COLO668 (cell line): ENCODE data around the gene FOXJ2.
"Not testable (repeated sequence)": the region's sequence is repeated elsewhere in the genome, so short reads cannot be mapped to it uniquely, and the experiment has no call there.

Source experiments
- DNase-seq: peaks from one replicate; lab custom pipeline; 2025; ENCODE audit not compliant: unreplicated experiment; lab: John Stamatoyannopoulos, UW

Gene FOXJ2

DNA sequence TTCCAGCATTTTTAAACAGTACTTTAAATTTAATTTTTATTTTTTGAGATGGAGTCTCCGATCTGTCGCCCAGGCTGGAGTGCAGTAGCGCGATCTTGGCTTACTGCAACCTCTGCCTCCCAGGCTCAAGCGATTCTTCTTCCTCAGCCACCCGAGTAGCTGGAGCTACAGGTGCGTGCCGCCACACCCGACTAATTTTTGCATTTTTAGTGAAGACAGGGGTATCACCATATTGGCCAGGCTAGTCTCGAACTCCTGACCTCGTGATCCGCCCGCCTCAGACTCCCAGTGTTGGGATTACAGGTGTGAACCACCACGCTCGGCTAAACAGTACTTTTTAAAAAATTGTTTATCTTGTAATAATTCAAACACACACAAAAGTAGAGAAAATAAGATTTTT is 4.2 kb upstream of the FOXJ2 start:
- DNase-seq: no peak

DNA sequence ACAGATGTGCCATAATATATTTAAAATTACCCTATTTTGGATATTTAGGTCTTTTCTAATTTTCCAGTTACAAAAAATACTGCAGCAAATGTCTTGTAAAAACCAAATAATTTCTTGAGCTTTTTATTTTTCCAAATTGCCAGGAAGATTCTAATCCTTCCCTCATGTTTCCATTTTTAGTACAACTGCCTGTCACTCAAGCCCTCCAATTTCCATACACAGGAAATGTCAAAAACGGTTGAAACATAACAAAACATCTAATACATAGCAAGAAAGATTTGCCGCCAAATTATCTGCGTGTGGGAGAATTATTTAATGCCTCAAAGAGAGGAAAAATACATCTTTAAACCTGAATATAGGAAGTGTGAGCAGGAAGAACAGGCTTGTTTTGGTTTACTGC is 2.3 kb upstream of the FOXJ2 start:
- DNase-seq: no peak

DNA sequence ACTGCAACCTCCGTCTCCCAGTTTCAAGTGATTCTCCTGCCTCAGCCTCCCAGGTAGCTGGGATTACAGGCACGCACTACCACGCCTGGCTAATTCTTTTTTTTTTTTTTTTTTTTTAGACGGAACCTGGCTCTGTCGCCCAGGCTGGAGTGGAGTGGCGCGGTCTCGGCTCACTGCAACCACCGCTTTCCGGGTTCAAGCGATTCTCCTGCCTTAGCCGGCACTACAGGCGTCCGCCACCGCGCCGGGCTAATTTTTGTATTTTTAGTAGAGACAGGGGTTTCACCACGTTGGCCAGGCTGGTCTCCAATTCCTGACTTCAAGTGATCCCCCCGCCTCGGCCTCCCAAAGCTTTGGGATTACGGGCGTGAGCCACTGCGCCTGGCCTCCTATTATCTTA is 1.5 kb upstream of the FOXJ2 start:
- not testable (repeated sequence) for DNase-seq

DNA sequence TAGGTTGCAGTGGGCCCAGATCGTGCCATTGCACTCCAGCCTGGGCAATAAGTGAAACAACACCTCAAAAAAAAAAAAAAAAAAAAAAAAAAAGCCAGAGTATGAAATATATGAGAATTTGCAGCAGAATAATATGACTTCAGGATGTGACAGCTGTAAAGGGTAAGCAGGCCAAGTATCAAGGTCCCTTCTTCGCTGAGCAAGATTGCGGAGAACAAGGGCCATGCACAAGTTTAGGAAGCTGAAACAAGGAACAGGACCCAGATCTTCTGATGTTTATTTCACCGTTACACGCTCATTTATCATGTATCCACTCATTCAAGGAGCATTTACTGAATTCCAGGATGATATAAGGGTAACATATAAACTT is 659 bp upstream of the FOXJ2 start:
- no peak for DNase-seq

DNA sequence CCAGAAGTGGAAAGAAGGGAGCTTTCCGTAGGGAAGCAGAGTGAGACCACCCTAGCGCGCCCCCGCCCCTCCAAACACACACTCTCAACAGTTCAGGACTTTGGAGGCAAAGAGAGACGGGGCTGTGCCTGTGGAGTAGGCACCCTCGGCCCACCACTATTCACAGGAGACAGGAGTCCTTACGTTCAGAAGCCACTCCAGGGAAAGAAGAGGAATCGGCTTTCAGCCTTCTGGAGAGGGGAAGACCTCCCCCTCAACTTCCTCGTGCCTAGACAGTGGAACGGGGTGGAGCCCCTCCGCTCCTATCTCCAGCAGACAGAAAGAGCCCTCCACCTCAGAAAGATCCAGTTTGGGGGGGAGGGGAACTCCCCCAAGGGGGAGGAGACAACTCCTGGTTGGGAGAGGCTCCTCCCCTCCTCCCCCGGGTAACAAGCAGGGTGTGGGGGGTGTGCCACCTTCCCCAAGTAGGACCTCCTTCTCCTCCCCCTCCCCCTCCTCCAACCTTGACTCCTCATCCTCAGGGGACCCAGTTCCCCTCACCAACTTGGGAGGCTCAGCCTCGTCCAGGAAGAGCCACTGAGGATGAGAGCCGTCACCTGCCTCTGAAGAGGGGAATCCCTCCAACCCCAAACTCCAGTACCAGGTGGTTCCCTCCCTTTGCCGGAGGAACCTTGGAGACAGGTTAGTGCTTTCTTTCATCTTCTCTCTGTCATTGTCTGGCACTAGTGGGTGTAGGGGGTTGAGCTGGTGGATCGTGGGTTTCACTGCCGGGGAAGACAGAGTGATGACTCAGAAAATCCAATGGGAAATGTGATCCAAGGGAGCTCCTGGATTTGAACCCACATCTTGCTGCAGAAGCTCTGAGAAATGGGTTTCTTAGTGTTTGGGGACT is 883 bp downstream of the FOXJ2 start:
- DNase-seq: peak; percentile 20

DNA sequence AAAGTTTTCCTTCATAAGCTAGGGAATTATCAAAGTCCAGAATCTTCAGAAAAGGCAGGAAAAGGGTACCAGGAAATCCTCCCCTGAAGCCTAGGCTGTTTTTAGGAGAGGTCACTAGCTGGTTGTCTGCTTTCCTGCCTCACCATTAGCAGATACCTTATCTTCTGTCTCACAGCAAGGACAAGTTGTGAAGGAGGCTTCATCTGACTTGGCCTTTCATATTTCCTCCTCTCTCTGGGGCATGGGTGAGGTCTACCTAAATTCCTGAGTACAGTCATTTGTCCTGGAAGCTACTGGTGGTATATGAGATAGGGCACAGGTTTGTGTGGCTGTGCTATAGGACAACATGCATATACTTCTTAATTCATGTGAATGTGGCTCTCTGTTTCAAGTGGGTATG is 2.3 kb downstream of the FOXJ2 start:
- no peak for DNase-seq

DNA sequence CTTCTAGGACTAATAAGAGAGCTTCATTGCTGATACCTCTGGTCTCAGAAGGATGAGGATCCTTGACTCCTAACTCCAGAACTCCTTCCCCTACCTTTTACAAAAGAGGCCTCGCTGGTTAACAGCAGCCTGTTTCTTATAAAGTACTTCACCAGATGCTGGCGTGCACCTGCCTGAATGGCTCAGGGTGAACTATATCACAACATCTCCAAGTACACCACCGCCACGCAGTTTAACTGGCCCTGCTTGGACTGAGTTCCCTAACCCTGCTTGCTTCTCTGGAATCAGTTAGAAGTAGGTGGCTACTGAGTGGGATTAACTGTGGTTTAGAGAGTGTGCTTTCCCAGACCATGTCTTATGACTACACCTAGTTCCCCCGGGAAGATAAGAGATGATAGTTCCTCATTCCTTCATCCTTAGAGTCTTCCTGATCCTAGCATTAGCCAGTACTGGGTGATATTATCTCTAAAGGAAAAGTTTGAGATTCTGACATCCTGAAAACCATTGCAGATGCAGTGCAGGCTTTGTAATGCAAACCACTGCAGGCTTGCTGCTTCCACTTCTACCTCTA is 3.0 kb downstream of the FOXJ2 start:
- no peak for DNase-seq

DNA sequence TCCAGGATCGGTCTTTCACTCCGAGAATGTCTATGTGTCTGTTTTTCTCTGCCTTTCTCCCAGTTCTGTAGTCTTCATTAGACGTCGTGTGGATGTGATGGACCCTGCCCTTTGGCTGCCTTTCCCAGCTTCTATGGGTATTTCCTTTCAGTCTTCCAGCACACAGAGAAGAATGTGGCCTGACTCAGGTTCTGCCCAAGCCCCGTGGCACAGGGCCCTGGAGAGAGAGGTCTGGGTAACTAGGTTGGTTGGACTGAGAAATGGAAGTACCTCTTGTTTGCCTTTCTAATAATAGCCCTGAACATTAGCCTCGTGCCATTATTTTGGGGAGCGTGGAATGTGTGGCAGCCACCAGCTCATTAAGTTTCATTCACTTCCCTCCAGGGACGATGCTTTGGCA is 3.8 kb downstream of the FOXJ2 start:
- no peak for DNase-seq

DNA sequence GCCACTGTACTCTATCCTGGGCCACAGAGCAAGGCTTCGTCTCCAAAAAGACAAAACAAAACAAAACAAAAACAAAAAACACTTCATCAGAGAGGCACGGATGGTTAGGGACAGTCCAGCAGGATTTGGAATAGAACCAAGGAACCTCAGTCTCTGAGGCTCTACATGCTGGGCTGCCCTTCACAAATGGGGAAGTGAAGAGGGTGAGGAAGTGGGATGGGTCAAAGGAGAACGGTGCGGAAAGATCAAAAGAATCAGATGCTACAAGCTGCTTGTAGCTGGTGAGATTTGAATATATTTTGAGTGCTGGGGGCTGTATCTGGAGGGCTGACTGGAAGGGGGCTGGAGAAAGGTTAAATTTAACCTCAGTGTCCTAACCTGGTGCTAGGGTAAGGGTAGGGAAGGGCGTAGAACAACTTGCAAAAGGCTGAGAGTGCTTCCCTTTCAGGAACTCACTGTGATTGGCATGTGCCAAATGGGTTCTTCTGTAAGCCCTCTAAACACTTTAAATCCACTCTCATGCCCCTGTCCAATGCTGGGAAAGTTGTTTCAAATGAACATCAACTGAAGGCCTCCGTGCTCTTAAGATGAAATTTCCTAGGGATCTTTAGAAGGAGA is 4.6 kb downstream of the FOXJ2 start:
- no peak for DNase-seq

DNA sequence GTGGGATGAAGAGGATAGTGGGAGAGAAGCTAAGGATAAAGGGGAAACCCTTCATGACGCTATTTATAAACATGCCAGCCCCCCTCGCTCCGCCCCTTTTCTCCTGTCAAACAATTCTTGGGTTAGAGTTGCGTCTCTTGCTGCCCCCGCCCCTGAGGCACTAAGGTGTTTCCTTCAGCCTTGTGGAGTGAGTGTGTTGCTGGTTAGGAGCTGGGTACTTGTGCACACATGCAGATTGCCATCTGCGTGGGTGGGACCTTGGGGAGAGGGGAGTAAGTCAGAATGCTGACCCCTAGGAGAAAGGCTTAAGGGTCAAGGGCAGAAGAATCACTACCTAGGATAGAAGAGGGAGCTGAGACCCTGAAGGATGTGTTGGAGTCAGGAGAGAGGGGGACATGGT is 5.4 kb downstream of the FOXJ2 start:
- no peak for DNase-seq

DNA sequence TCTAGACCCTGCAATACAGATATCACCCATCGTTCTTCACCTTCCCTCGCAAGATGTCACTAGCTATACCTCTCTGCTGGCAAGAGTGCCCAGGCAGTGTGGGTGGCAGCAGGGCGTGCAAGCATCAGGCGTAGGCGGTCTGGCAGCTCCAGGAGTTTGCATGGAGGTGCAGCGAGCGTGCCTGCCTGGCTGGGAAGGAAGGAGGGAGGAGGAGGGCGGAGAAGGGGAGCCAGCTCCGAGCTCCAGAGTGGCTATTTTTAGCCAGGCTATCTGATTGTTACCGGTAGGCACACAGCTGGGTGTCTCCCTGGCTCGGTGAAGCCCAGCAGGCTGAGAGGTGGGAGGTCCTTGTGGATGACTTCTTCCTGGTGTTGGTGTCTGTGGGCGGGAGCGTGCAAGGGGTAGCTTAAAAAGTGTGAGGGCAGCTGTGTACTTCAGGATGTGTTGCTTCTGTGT is 6.2 kb downstream of the FOXJ2 start:
- peak; percentile 76 for DNase-seq

DNA sequence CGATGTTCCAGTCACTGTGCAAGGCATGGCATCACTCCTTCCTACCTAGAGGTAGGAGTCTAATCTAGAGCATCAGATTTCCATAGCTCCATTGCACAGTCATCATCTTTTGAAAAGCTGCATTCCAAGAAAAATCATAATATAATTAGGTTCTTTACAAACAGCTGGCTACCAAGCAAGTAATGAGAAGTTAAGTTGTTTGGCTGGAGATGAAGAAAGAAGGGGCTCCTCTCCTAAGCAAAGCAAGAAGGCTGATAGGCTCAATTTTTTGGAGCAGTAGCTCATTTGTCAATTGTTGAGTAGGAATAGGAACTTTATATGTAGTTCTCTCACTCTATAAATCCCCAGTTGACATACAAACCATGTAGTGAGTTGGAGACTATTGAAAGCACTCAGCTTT is 8.3 kb downstream of the FOXJ2 start:
- DNase-seq: no peak

DNA sequence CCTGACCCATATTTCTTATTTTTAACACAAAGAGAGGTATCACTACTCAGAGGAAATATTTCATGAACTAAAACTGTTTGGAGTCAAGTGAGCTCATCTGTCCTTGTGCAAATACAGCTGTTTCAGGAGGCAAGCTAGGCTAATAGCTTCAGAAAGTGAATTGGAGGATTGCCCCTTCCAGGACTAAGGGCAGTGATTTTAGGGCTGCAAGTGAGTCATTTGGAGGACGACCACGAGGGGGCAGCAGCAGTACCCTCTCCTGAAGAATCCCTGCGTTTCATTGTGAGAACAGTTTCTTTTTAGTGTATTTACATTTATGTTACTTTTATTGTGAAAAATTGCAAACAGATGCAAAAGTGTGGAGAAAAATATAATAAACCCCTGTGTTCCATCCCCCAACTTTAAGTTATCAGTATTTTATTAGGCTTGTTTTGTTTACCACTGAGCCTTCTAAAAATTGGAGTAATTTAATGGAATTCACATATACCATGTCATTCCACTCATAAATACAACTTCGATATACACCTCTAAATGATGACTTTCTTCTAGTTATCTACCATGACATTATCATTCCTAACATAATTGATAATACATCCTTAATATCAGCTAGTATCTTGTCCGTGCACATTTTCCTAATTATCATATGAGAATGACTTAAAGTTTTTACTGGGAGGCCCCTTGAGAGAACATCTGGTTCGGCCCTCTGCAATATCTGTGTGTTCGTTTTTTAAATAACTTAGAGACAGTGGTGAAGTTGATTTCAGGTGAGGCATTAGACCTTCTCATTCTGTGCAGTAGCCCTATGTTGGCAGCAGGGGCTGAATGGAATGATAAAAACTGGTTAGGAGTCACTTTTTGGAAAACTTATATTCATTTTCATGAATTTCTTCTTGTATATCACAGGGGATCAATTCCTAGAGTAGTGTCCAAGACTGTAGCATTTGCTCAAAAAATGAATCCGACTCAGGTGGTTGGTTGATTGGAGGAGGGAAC is 13.7 kb downstream of the FOXJ2 start:
- peak; percentile 51 for DNase-seq

DNA sequence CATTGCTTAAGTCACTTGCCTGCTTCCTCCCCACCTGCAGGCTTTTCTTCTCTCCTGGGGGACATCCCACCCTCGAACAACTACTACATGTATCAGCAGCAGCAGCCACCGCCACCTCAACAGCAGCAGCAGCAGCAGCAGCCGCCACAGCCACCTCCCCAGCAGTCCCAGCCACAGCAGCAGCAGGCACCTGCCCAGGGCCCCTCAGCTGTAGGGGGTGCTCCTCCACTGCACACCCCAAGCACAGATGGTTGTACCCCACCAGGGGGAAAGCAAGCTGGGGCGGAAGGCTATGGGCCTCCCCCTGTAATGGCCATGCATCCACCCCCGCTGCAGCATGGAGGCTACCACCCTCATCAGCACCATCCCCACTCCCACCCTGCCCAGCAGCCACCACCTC is 15.3 kb downstream of the FOXJ2 start:
- no peak for DNase-seq

DNA sequence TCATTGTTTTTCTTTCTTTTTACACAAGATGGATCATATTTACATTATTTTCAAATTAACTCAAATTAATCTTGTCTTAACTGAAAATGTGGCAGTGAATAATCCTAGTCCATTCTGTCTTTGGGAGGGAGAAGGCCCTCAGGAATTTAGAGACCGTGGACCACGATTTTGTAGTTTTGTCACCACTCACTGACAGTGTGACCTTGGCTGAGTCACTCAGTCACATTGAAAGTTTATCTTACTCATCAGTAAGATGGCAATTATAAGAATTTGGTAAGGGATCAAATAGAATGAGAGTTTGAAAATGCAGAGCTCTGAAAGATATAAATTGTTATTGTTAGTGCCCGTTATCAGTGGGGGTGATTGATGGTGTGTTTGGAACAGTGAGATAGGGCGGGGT is 16.4 kb downstream of the FOXJ2 start:
- no peak for DNase-seq

DNA sequence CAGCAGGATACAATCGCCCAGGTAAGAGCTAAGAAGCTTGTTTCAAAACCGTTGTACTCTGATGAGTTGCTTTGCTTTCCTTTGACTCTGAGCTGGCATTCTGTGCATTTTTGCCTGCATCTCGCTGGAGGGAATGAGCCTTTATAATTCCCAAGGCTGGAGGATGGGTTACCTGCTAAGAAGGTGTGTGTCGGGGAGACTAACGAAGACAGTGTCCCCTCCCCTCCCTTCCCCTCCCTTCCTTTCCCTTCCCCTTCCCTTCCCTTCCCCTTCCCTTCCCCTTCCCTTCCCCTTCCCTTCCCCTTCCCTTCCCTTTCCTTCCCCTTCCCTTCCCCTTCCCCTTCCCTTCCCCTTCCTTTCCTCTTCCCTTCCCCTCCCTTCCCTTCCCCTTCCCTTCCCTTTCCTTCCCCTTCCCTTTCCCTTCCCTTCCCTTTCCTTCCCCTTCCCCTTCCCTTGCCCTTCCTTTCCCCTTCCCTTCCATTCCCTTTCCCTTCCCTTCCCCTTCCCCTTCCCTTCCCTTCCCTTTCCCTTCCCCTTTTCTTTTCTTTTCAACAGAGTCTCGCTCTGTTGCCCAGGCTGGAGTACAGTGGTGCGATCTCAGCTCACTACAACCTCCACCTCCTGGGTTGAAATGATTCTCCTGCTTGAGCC is 18.2 kb downstream of the FOXJ2 start:
- no peak for DNase-seq

DNA sequence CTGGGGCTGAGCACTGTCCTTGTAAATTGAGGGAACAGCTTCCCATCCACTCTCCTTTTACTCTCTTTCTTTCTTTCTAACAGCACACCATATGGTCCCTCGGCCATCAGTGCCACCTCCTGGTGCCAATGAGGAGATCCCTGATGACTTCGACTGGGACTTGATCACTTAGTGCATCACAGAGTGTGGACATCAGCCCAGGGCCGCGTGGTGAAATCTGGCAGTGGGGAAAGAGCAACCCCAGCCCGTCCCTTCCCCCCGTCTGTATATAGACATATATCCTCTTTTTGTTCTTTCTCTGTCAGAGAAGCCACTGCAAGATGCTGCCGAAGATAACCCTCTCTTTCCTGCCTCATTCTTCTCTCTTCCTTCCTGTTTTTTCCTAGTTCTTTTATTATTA is 20.2 kb downstream of the FOXJ2 start:
- no peak for DNase-seq

DNA sequence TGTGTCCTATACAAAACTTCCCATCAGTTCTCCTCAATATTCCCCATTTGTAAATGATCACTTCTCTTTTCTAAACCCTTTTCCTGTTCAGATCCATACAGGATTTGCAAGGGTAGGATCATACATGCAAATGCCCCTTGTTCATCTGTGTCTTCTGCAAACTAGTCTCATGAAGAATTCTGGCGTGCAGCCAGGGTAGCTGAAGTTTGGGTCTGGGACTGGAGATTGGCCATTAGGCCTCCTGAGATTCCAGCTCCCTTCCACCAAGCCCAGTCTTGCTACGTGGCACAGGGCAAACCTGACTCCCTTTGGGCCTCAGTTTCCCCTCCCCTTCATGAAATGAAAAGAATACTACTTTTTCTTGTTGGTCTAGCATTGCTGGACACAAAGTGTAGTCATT is 22.3 kb downstream of the FOXJ2 start:
- no peak for DNase-seq

DNA sequence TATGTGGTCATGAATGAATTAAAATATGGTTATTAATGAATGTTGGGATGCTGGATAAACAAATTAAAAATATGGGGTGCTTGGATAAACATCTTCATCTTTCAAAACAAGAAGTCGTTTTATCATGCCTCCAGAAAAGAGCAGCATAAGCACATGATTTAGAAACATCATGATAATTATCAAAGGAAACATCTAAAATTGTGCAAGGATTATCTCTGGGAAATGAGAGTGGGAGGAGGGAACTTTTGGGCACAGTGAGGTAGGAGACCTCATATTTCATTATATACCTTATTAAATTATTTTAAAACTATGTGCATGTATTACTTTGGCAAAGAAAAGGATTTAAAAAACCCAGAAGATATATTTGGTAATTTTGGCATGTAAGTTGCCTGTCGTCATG is 24.8 kb downstream of the FOXJ2 start:
- no peak for DNase-seq

DNA sequence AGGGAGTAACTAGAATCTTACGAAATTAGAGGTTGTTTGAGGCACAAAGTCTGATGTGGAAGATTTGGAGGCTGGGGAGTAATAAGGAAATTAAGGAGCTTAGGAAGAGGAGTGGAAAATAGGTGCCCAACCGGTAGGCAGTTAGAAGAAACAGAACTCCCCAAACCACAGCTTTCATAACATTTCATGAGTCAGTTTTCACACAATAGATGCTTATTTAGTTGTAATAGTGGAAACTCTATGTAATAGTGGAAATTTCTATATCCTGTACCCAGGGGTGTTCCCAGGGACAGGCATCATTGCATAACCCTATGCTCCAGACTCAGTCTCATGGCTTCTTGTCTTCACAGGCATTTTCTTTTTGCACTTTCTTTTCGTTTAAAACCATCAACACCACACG is 25.3 kb downstream of the FOXJ2 start:
- DNase-seq: no peak

DNA sequence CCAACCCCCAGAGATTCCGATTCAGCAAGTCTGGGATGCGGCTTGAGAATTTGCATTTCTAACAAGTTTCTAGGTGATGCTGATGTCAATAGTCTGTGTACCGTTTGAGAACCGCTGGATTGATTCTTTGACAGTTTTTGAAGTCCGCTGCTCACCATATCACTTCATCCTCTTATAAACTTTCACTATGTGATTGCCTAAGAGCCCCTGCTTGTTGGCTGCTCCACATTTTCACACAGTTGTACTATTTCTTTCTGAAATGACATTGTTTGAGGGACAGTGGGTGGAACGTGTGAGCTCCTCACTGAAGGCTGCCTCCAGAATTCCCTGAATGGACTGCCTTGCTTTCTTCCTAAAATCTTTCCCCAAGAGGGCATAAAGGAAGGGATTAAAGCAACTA is 26.0 kb downstream of the FOXJ2 start:
- DNase-seq: no peak
